Mucosa of gallbladder (tissue), 1 donor: ENCODE results near the gene ULK4. TPM values are rescaled to one million over a fixed set of nuclear protein-coding genes. Genes with fewer than 3 reads are reported as not detected.
A peak's percentile ranks its signal among the peaks of the same experiment; 100 is the strongest.

Experiments used
- DNase-seq: peaks from one replicate; pipeline ENCODE4 v3.0.0-alpha.2; 2020; ENCODE audit warnings: low spot score
- total RNA-seq: library from RNA; stranded (reverse); gene quantifications from one replicate; pipeline ENCODE4 v1.2.1, GENCODE V29; 2021
- donor health status: DM: no; HTN: no; CAD: no.

The ULK4 gene
- total RNA-seq, 1 donor from 2014 or later, result 9.8 TPM

- DNase-seq, result peak; percentile 17
Observed at GRCh38 chr3:41363830-41364523, 597.9 kb downstream of the ULK4 start.

- DNase-seq, result peak; percentile 39
Observed at GRCh38 chr3:41362638-41363559, 599.0 kb downstream of the ULK4 start.

GRCh38 chr3:41357271-41357670 is 604.6 kb downstream of the ULK4 start:
- no peak for DNase-seq

GRCh38 chr3:41356775-41357174 is 605.1 kb downstream of the ULK4 start:
- no peak for DNase-seq

- DNase-seq, result no peak
Observed at GRCh38 chr3:41352510-41352909, 609.4 kb downstream of the ULK4 start.

GRCh38 chr3:41350441-41350840 is 611.5 kb downstream of the ULK4 start:
- DNase-seq, result no peak

GRCh38 chr3:41348401-41348800 is 613.5 kb downstream of the ULK4 start:
- no peak for DNase-seq

GRCh38 chr3:41346698-41347270 is 615.1 kb downstream of the ULK4 start:
- no peak for DNase-seq

- no peak for DNase-seq
Observed at GRCh38 chr3:41345788-41346187, 616.1 kb downstream of the ULK4 start.

- no peak for DNase-seq
Observed at GRCh38 chr3:41339758-41340157, 622.1 kb downstream of the ULK4 start.

GRCh38 chr3:41338276-41338675 is 623.6 kb downstream of the ULK4 start:
- DNase-seq, result no peak

GRCh38 chr3:41334426-41334825 is 627.5 kb downstream of the ULK4 start:
- DNase-seq, result no peak

GRCh38 chr3:41331041-41331440 is 630.9 kb downstream of the ULK4 start:
- no peak for DNase-seq

- DNase-seq, result no peak
Observed at GRCh38 chr3:41330465-41330864, 631.4 kb downstream of the ULK4 start.

GRCh38 chr3:41329881-41330280 is 632.0 kb downstream of the ULK4 start:
- DNase-seq, result no peak

GRCh38 chr3:41328926-41329325 is 633.0 kb downstream of the ULK4 start:
- DNase-seq, result no peak

GRCh38 chr3:41327718-41328117 is 634.2 kb downstream of the ULK4 start:
- DNase-seq, result no peak

GRCh38 chr3:41324156-41324475 is 637.8 kb downstream of the ULK4 start:
- DNase-seq, result no peak

GRCh38 chr3:41323467-41324155 is 638.3 kb downstream of the ULK4 start:
- DNase-seq, result no peak

- no peak for DNase-seq
Observed at GRCh38 chr3:41321642-41321980, 640.3 kb downstream of the ULK4 start.

- DNase-seq, result no peak
Observed at GRCh38 chr3:41320953-41321641, 640.8 kb downstream of the ULK4 start.

- DNase-seq, result peak; percentile 22
Observed at GRCh38 chr3:41318520-41318919, 643.4 kb downstream of the ULK4 start.
